CD4-positive, alpha-beta T cell treated with Interleukin-4 for 4 hours (primary cell): ENCODE measurements around the gene TMEM204.
A peak's percentile ranks its signal among the peaks of the same experiment; 100 is the strongest.

Experiments used
- DNase-seq: peaks from one replicate; pipeline ENCODE4 v3.0.0-alpha.2; 2020

TMEM204 gene

GRCh38 chr16:1533443-1533951 is at the start of gene TMEM204:
TMEM204 (plus strand) TSS chr16:1533666; CDS start chr16:1534276, 610 bp downstream.
- DNase-seq, result peak; percentile 49

GRCh38 chr16:1485847-1486496 is 47.5 kb upstream of the TMEM204 start:
- DNase-seq, result no peak

- DNase-seq, result no peak
Measured at GRCh38 chr16:1486551-1487390, 46.7 kb upstream of the TMEM204 start.

GRCh38 chr16:1487395-1488053 is 45.9 kb upstream of the TMEM204 start:
- no peak for DNase-seq

- DNase-seq, result no peak
Measured at GRCh38 chr16:1488054-1488601, 45.3 kb upstream of the TMEM204 start.

GRCh38 chr16:1488619-1489018 is 44.8 kb upstream of the TMEM204 start, which contains the start of gene PTX4:
PTX4 (minus strand) TSS chr16:1488944; CDS start chr16:1488909, 35 bp downstream.
- DNase-seq, result no peak

GRCh38 chr16:1489077-1489476 is 44.4 kb upstream of the TMEM204 start:
- DNase-seq, result no peak

- DNase-seq, result no peak
Measured at GRCh38 chr16:1491327-1491726, 42.1 kb upstream of the TMEM204 start.

GRCh38 chr16:1492082-1492922 is 41.2 kb upstream of the TMEM204 start:
- DNase-seq, result no peak

- DNase-seq, result peak; percentile 75
Measured at GRCh38 chr16:1492923-1493745, 40.3 kb upstream of the TMEM204 start, which contains the start of gene TELO2. TELO2 (plus strand) TSS chr16:1493360; CDS start chr16:1494282, 922 bp downstream.

GRCh38 chr16:1493746-1494094 is 39.7 kb upstream of the TMEM204 start:
- DNase-seq, result no peak

- DNase-seq, result no peak
Measured at GRCh38 chr16:1494129-1494640, 39.3 kb upstream of the TMEM204 start.

- DNase-seq, result no peak
Measured at GRCh38 chr16:1494711-1495110, 38.8 kb upstream of the TMEM204 start.

- no peak for DNase-seq
Measured at GRCh38 chr16:1495211-1495888, 38.1 kb upstream of the TMEM204 start.

GRCh38 chr16:1495889-1496262 is 37.6 kb upstream of the TMEM204 start:
- no peak for DNase-seq

- DNase-seq, result no peak
Measured at GRCh38 chr16:1496464-1496863, 37.0 kb upstream of the TMEM204 start.

GRCh38 chr16:1497014-1497598 is 36.4 kb upstream of the TMEM204 start:
- no peak for DNase-seq

- no peak for DNase-seq
Measured at GRCh38 chr16:1498899-1499676, 34.4 kb upstream of the TMEM204 start.
